AG04450 (cell line): ENCODE measurements around the gene MRPL40. TPM values are rescaled to one million over a fixed set of nuclear protein-coding genes. Genes with fewer than 3 reads are reported as not detected.

Source experiments
- CTCF ChIA-PET: fragments of 300-600, 350-600 bp; formaldehyde crosslinking; extraction: SDS; loops from one replicate; lab custom pipeline; 2022; ENCODE audit warnings: antibody characterized with exemption, inconsistent platforms; lab: Charles Lee
- POLR2A ChIA-PET: fragments of 350-600 bp; formaldehyde crosslinking; extraction: SDS; loops from one replicate; lab custom pipeline; 2021; ENCODE audit warnings: antibody characterized with exemption, inconsistent platforms; lab: Yijun Ruan, JAX
- DNase-seq: peaks from one replicate; pipeline ENCODE4 v3.0.0-alpha.2; 2011; ENCODE audit warnings: low read depth, low spot score
- H3K27ac ChIP-seq: one replicate; pipeline ENCODE4 v1.5.1; 2012; ENCODE audit warnings: low read depth, low read length, control low read depth
- H3K27me3 ChIP-seq: one replicate; pipeline ENCODE4 v1.6.0; 2012; ENCODE audit warnings: low read length; ENCODE audit not compliant: control insufficient read depth, insufficient read depth
- H3K4me3 ChIP-seq: 2 replicates; pipeline ENCODE4 v1.5.1; 2011; ENCODE audit warnings: mild to moderate bottlenecking, low read depth, low read length, control low read depth
- H3K9me3 ChIP-seq: 2 replicates; pipeline ENCODE4 v1.5.1; 2012; ENCODE audit warnings: low read length; ENCODE audit not compliant: control insufficient read depth, insufficient read depth
- CTCF ChIP-seq: IDR thresholded peaks from 2 replicates; pipeline ENCODE4 v1.5.1; 2011; ENCODE audit warnings: low read depth, low read length, control low read depth, inconsistent platforms
- polyA minus RNA-seq: library from RNA; depleted of rRNA, polyadenylated mRNA; stranded (reverse); fragments of >200 nt; gene quantifications from 2 replicates; pipeline ENCODE4 v1.2.3, GENCODE V29; 2011; rRNA and poly(A)+ RNA removed
- polyA plus RNA-seq: library from polyadenylated mRNA; depleted of rRNA; stranded (reverse); fragments of >200 nt; gene quantifications from 2 replicates; pipeline ENCODE4 v1.2.3, GENCODE V29; 2011; rRNA removed

MRPL40 gene
- polyA plus RNA-seq (42.3 and 49.5 TPM in 2 replicates), polyA minus RNA-seq (12.2 and 12.4 TPM in 2 replicates)

- no peak for TF ChIP-seq CTCF
- DNase-seq, result peak; percentile 83
- POLR2A ChIA-PET, result interaction anchor here (0.6 to 1.6 kb wide), 8 partner anchors 9 to 253 kb away, joined by 3 to 13 read pairs (median 6); partner anchors contain the start of genes CDC45, SLC25A1 and UFD1
- CTCF ChIA-PET, result no interaction called here
- Histone ChIP-seq H3K9me3 (no peaks in the 10 kb centered on the region), H3K4me3 (peak within 1 kb of the TSS; percentile 87), H3K27ac (peak within 1 kb of the TSS; percentile 84), H3K27me3 (no peaks in the 10 kb centered on the region)
Measured at GRCh38 chr22:19432133-19432851, at the start of gene MRPL40. Gene MRPL40 (plus strand): TSS chr22:19432545. CDS start chr22:19432555, 10 bp downstream.

GRCh38 chr22:19383292-19383691, 49.1 kb upstream of the MRPL40 start:
- no peaks in the 10 kb centered on the region for H3K9me3 ChIP-seq
- ChIA-PET CTCF (no interaction called here), POLR2A (no interaction called here)
- no peak overlapping the region for H3K4me3 ChIP-seq
- DNase-seq, result no peak
- no peak overlapping the region for H3K27ac ChIP-seq
- no peaks in the 10 kb centered on the region for H3K27me3 ChIP-seq
- no peak for TF ChIP-seq CTCF

- Histone ChIP-seq H3K27me3 (no peaks in the 10 kb centered on the region), H3K4me3 (no peak overlapping the region), H3K9me3 (no peaks in the 10 kb centered on the region), H3K27ac (no peak overlapping the region)
- POLR2A ChIA-PET, result no interaction called here
- CTCF ChIA-PET, result no interaction called here
- TF ChIP-seq CTCF, result no peak
- DNase-seq, result no peak
Measured at GRCh38 chr22:19385221-19385906, 47.0 kb upstream of the MRPL40 start.

- Histone ChIP-seq H3K9me3 (no peaks in the 10 kb centered on the region), H3K27ac (no peak overlapping the region), H3K27me3 (no peaks in the 10 kb centered on the region), H3K4me3 (no peak overlapping the region)
- TF ChIP-seq CTCF, result no peak
- POLR2A ChIA-PET, result no interaction called here
- no peak for DNase-seq
- CTCF ChIA-PET, result no interaction called here
Measured at GRCh38 chr22:19386248-19386647, 46.1 kb upstream of the MRPL40 start.

- H3K4me3 ChIP-seq, result no peak overlapping the region
- no peak overlapping the region for H3K27ac ChIP-seq
- no peaks in the 10 kb centered on the region for H3K27me3 ChIP-seq
- POLR2A ChIA-PET, result no interaction called here
- CTCF ChIA-PET, result no interaction called here
- DNase-seq, result no peak
- H3K9me3 ChIP-seq, result no peaks in the 10 kb centered on the region
- no peak for TF ChIP-seq CTCF
Measured at GRCh38 chr22:19387038-19387437, 45.3 kb upstream of the MRPL40 start.
